Measurements from ENCODE around the gene ATP9A.

ATP9A gene

DNA sequence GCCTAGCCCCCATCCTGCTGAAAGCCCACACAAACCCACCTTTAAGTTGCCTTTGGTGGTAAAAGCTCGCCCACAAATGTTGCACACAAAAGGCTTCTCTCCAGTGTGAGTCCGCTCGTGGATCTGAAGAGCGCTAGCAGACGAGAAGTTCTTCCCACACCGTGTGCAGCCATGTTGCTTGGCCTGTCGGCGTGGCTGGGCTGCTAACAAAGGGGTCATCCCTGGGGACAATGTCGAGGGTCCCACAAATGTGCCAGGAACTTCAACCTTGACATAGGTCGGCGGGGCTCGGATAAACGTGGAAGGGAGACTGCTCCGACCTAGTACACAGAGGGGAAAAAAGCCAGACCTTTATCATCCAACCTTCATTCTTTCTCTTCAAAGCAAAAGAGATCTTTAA, 20.6 kb upstream of the ATP9A start:
- POLR2A ChIA-PET = no interaction called here
- H3K4me3 ChIP-seq (ENCODE audit: low read depth, low read length) = no peak overlapping the region
- no peak for TF ChIP-seq ELK4 (IDR thresholded peaks at IDR 0.05; ENCODE audit: borderline replicate concordance, low read depth, low read length)
- no peak for TF ChIP-seq ZNF184 (tag by site-specific recombination; IDR thresholded peaks at IDR 0.05)
- TF ChIP-seq ZNF561 (tag by site-specific recombination; IDR thresholded peaks at IDR 0.05; ENCODE audit: borderline replicate concordance) = no peak
- TF ChIP-seq REPIN1 (tag by site-specific recombination; IDR thresholded peaks at IDR 0.05; ENCODE audit: low read depth) = no peak
- no peak for TF ChIP-seq IKZF3 (tag by site-specific recombination; IDR thresholded peaks at IDR 0.05)
- TF ChIP-seq, protein P1, sequence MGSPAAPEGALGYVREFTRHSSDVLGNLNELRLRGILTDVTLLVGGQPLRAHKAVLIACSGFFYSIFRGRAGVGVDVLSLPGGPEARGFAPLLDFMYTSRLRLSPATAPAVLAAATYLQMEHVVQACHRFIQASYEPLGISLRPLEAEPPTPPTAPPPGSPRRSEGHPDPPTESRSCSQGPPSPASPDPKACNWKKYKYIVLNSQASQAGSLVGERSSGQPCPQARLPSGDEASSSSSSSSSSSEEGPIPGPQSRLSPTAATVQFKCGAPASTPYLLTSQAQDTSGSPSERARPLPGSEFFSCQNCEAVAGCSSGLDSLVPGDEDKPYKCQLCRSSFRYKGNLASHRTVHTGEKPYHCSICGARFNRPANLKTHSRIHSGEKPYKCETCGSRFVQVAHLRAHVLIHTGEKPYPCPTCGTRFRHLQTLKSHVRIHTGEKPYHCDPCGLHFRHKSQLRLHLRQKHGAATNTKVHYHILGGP (tag by site-specific recombination; IDR thresholded peaks at IDR 0.05) = no peak
- no peak for TF ChIP-seq ZFP69B (tag by site-specific recombination; IDR thresholded peaks at IDR 0.05)
- no peak for TF ChIP-seq ZNF121 (tag by site-specific recombination; IDR thresholded peaks at IDR 0.05)
- TF ChIP-seq ZFP37 (tag by site-specific recombination; IDR thresholded peaks at IDR 0.05) = no peak
- no peak for TF ChIP-seq ZNF214 (tag by site-specific recombination; IDR thresholded peaks at IDR 0.05; ENCODE audit: borderline replicate concordance)
- TF ChIP-seq ZNF302 (tag by site-specific recombination; IDR thresholded peaks at IDR 0.05; ENCODE audit: low read depth) = no peak
- no peak for TF ChIP-seq ZNF248 (tag by site-specific recombination; IDR thresholded peaks at IDR 0.05)
- no peak for TF ChIP-seq ZNF785 (tag by site-specific recombination; IDR thresholded peaks at IDR 0.05)
- no peak for TF ChIP-seq ZNF2 (tag by site-specific recombination; IDR thresholded peaks at IDR 0.05)
- TF ChIP-seq ZNF792 (tag by site-specific recombination; IDR thresholded peaks at IDR 0.05) = no peak
- no peak for TF ChIP-seq ZNF843 (tag by site-specific recombination; IDR thresholded peaks at IDR 0.05)
- TF ChIP-seq ZNF654 (tag by site-specific recombination; IDR thresholded peaks at IDR 0.05; ENCODE audit: low read depth) = no peak
- no peak for TF ChIP-seq ZEB2 (tag by site-specific recombination; IDR thresholded peaks at IDR 0.05)
- TF ChIP-seq ZBTB44 (tag by site-specific recombination; IDR thresholded peaks at IDR 0.05) = no peak
- no peaks in the 10 kb centered on the region for H3K4me1 ChIP-seq (ENCODE audit: control insufficient read depth, insufficient read depth, low read length)
- no peaks in the 10 kb centered on the region for H3K36me3 ChIP-seq (ENCODE audit: control insufficient read depth in 2 of 2, insufficient read depth in 1 of 2, low read length in 2 of 2)
- CTCF ChIA-PET = no interaction called here
- no peaks in the 10 kb centered on the region for H3K9me3 ChIP-seq (ENCODE audit: control insufficient read depth, insufficient read depth, low read depth, low read length)
- H3K27ac ChIP-seq (ENCODE audit: extremely low read depth, low read depth, low read length) = no peak overlapping the region

GRCh38 chr20:51784299-51784698, 16.1 kb upstream of the ATP9A start:
- Histone ChIP-seq H3K27ac (ENCODE audit: extremely low read depth, low read depth, low read length) (no peak overlapping the region), H3K9me3 (ENCODE audit: control insufficient read depth, insufficient read depth, low read depth, low read length) (no peaks in the 10 kb centered on the region), H3K4me1 (ENCODE audit: control insufficient read depth, insufficient read depth, low read length) (no peaks in the 10 kb centered on the region), H3K4me3 (ENCODE audit: low read depth, low read length) (no peak overlapping the region), H3K36me3 (ENCODE audit: control insufficient read depth in 2 of 2, insufficient read depth in 1 of 2, low read length in 2 of 2) (no peaks in the 10 kb centered on the region)
- POLR2A ChIA-PET = no interaction called here
- CTCF ChIA-PET = interaction anchor here (1.2 kb wide), 1 partner anchor 11 kb away, joined by 4 read pairs; no protein-coding TSS in a partner anchor
- TF ChIP-seq, protein P2, sequence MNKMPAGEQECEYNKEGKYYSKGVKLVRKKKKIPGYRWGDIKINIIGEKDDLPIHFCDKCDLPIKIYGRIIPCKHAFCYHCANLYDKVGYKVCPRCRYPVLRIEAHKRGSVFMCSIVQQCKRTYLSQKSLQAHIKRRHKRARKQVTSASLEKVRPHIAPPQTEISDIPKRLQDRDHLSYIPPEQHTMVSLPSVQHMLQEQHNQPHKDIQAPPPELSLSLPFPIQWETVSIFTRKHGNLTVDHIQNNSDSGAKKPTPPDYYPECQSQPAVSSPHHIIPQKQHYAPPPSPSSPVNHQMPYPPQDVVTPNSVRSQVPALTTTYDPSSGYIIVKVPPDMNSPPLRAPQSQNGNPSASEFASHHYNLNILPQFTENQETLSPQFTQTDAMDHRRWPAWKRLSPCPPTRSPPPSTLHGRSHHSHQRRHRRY (tag by site-specific recombination; IDR thresholded peaks at IDR 0.05) = no peak
- TF ChIP-seq, protein P3, sequence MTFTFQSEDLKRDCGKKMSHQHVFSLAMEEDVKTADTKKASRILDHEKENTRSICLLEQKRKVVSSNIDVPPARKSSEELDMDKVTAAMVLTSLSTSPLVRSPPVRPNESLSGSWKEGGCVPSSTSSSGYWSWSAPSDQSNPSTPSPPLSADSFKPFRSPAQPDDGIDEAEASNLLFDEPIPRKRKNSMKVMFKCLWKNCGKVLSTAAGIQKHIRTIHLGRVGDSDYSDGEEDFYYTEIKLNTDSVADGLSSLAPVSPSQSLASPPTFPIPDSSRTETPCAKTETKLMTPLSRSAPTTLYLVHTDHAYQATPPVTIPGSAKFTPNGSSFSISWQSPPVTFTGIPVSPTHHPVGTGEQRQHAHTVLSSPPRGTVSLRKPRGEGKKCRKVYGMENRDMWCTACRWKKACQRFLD (tag by site-specific recombination; IDR thresholded peaks at IDR 0.05) = no peak
- no peak for TF ChIP-seq ZBTB44 (tag by site-specific recombination; IDR thresholded peaks at IDR 0.05)
- no peak for TF ChIP-seq ZNF837 (tag by site-specific recombination; IDR thresholded peaks at IDR 0.05)
- TF ChIP-seq ZNF169 (tag by site-specific recombination; IDR thresholded peaks at IDR 0.05) = no peak
- TF ChIP-seq PRDM10 (tag by site-specific recombination; IDR thresholded peaks at IDR 0.05) = no peak

Data from HEK293 (cell line).